H9 (cell line): Measurements from ENCODE around the gene ETV5. TPM values are rescaled to one million over a fixed set of nuclear protein-coding genes. Genes with fewer than 3 reads are reported as not detected.

ENCODE experiments used
- DNase-seq: peaks from one replicate; pipeline ENCODE4 v3.0.0-alpha.2; 2017
- H2AFZ ChIP-seq: one replicate; pipeline ENCODE4 v1.6.1; 2013; ENCODE audit warnings: mild to moderate bottlenecking, low read length, control low read depth, moderate library complexity
- H2AK5ac ChIP-seq: 2 replicates; pipeline ENCODE4 v1.6.1; 2013; ENCODE audit warnings: low read length, control low read depth, mixed read lengths; ENCODE audit not compliant: insufficient read length
- H2BK120ac ChIP-seq: one replicate; pipeline ENCODE4 v1.6.1; 2013; ENCODE audit warnings: low read depth, mild to moderate bottlenecking, low read length, control low read depth, inconsistent platforms; ENCODE audit not compliant: poor library complexity, severe bottlenecking
- H2BK12ac ChIP-seq: 2 replicates; pipeline ENCODE4 v1.6.1; 2013; ENCODE audit warnings: low read length, control low read depth, mixed read lengths, low read depth; ENCODE audit not compliant: insufficient read length
- H2BK15ac ChIP-seq: 2 replicates; pipeline ENCODE4 v1.6.1; 2013; ENCODE audit warnings: low read depth, low read length, control low read depth
- H2BK20ac ChIP-seq: one replicate; pipeline ENCODE4 v1.6.1; 2013; ENCODE audit warnings: low read depth, mild to moderate bottlenecking, low read length, control low read depth, inconsistent platforms; ENCODE audit not compliant: poor library complexity, severe bottlenecking
- H2BK5ac ChIP-seq: 2 replicates; pipeline ENCODE4 v1.6.1; 2013; ENCODE audit warnings: low read length, control low read depth, mixed read lengths; ENCODE audit not compliant: insufficient read length
- H3K14ac ChIP-seq: 2 replicates; pipeline ENCODE4 v1.6.1; 2013; ENCODE audit warnings: low read length, control low read depth; ENCODE audit not compliant: insufficient read depth
- H3K18ac ChIP-seq: 2 replicates; pipeline ENCODE4 v1.6.1; 2013; ENCODE audit warnings: low read depth, mild to moderate bottlenecking, mixed read lengths, low read length, control low read depth; ENCODE audit not compliant: insufficient read length
- H3K23ac ChIP-seq: 2 replicates; pipeline ENCODE4 v1.6.1; 2013; ENCODE audit warnings: low read length, control low read depth, mixed read lengths, low read depth; ENCODE audit not compliant: insufficient read length
- H3K23me2 ChIP-seq: 2 replicates; pipeline ENCODE4 v1.6.1; 2013; ENCODE audit warnings: low read depth, mild to moderate bottlenecking, mixed read lengths, low read length, control low read depth; ENCODE audit not compliant: insufficient read length, poor library complexity, severe bottlenecking
- H3K27ac ChIP-seq: 2 replicates; pipeline ENCODE4 v1.5.1; 2013; ENCODE audit warnings: low read length, control low read depth, mixed read lengths, low read depth; ENCODE audit not compliant: insufficient read length
- H3K27me3 ChIP-seq: 2 replicates; pipeline ENCODE4 v1.6.1; 2013; ENCODE audit warnings: low read length, control low read depth, inconsistent platforms; ENCODE audit not compliant: insufficient read depth
- H3K4ac ChIP-seq: 2 replicates; pipeline ENCODE4 v1.6.1; 2013; ENCODE audit warnings: low read depth, mild to moderate bottlenecking, control low read depth, inconsistent platforms, low read length, moderate library complexity
- H3K4me1 ChIP-seq: 2 replicates; pipeline ENCODE4 v1.6.1; 2013; ENCODE audit warnings: low read length, control low read depth, inconsistent platforms; ENCODE audit not compliant: insufficient read depth
- H3K4me2 ChIP-seq: 2 replicates; pipeline ENCODE4 v1.6.1; 2013; ENCODE audit warnings: low read length, control low read depth, mixed read lengths; ENCODE audit not compliant: insufficient read length, insufficient read depth
- H3K56ac ChIP-seq: 2 replicates; pipeline ENCODE4 v1.6.1; 2013; ENCODE audit warnings: low read depth, mild to moderate bottlenecking, mixed read lengths, low read length, control low read depth; ENCODE audit not compliant: insufficient read length
- H3K79me1 ChIP-seq: 2 replicates; pipeline ENCODE4 v1.6.1; 2013; ENCODE audit warnings: low read depth, mild to moderate bottlenecking, moderate library complexity, low read length, control low read depth, inconsistent platforms; ENCODE audit not compliant: insufficient read depth, poor library complexity, severe bottlenecking
- H3K79me2 ChIP-seq: 2 replicates; pipeline ENCODE4 v1.6.1; 2013; ENCODE audit warnings: low read length, control low read depth, inconsistent platforms; ENCODE audit not compliant: insufficient read depth
- H3K9ac ChIP-seq: 2 replicates; pipeline ENCODE4 v1.6.1; 2013; ENCODE audit warnings: low read length, control low read depth, mixed read lengths; ENCODE audit not compliant: insufficient read length; ENCODE audit errors: extremely low read depth
- H3K9me3 ChIP-seq: one replicate; pipeline ENCODE4 v1.6.1; 2013; ENCODE audit warnings: low read depth, low read length, inconsistent platforms; ENCODE audit not compliant: control insufficient read depth
- H3T11ph ChIP-seq: one replicate; pipeline ENCODE4 v1.6.1; 2013; ENCODE audit warnings: mild to moderate bottlenecking, low read length, control low read depth, inconsistent platforms
- H4K20me1 ChIP-seq: one replicate; pipeline ENCODE4 v1.6.1; 2013; ENCODE audit not compliant: control insufficient read depth, insufficient read length, insufficient read depth
- H4K5ac ChIP-seq: 2 replicates; pipeline ENCODE4 v1.6.1; 2013; ENCODE audit warnings: low read depth, mild to moderate bottlenecking, mixed read lengths, low read length, control low read depth; ENCODE audit not compliant: insufficient read length
- H4K8ac ChIP-seq: replicated peaks from 2 replicates; pipeline ENCODE4 v1.6.1; 2013; ENCODE audit warnings: low read length, control low read depth, mixed read lengths, low read depth; ENCODE audit not compliant: insufficient read length
- H4K91ac ChIP-seq: 2 replicates; pipeline ENCODE4 v1.6.1; 2013; ENCODE audit warnings: low read depth, mild to moderate bottlenecking, moderate library complexity, mixed read lengths, low read length, control low read depth; ENCODE audit not compliant: insufficient read length
- H3K27ac Mint-ChIP-seq, 3 experiments: 2 replicates in 2 of 3; 3 replicates in 1 of 3; pipeline ENCODE4 v1.8.0; 2020 to 2021; ENCODE audit warnings: mixed read lengths in 3 of 3, mild to moderate bottlenecking in 1 of 3, moderate library complexity in 1 of 3
- H3K27me3 Mint-ChIP-seq: 2 replicates; pipeline ENCODE4 v1.8.0; 2021; ENCODE audit warnings: low read depth, mild to moderate bottlenecking, moderate library complexity, mixed read lengths
- H3K36me3 Mint-ChIP-seq, 3 experiments: 2 replicates in 2 of 3; 3 replicates in 1 of 3; pipeline ENCODE4 v1.8.0; 2020 to 2021; ENCODE audit warnings: low read depth in 3 of 3, mixed read lengths in 3 of 3; ENCODE audit not compliant: insufficient read depth in 1 of 3
- H3K4me1 Mint-ChIP-seq, 2 experiments: 2 replicates each; pipeline ENCODE4 v1.8.0; 2020; ENCODE audit warnings: mixed read lengths in 2 of 2
- H3K4me3 Mint-ChIP-seq, 2 experiments: 2 replicates in 1 of 2; 3 replicates in 1 of 2; pipeline ENCODE4 v1.8.0; 2020 to 2021; ENCODE audit warnings: mild to moderate bottlenecking in 2 of 2, mixed read lengths in 2 of 2, moderate library complexity in 1 of 2
- H3K9me3 Mint-ChIP-seq, 2 experiments: 2 replicates in 1 of 2; 3 replicates in 1 of 2; pipeline ENCODE4 v1.8.0; 2020; ENCODE audit warnings: mild to moderate bottlenecking in 2 of 2, mixed read lengths in 2 of 2, moderate library complexity in 1 of 2
- WGBS: extraction: QIAGEN DNeasy Blood & Tissue Kit; methylation state at CpG from one replicate; pipeline ENCODE4 v1.1.7; 2013; ENCODE audit warnings: missing lambda C conversion rate, low lambda C conversion rate, mixed read lengths; ENCODE audit not compliant: insufficient read length; ENCODE audit errors: extremely low coverage; 5-methylcytosine and 5-hydroxymethylcytosine counted together
- total RNA-seq: library from RNA; stranded (reverse); gene quantifications from 2 replicates; pipeline ENCODE4 v1.2.1, GENCODE V29; 2021
- TF ChIP-seq, protein P1 (sequence below): fragments of 200-600 bp; sonication (generic); conservative IDR thresholded peaks from 3 replicates; pipeline ENCODE4 v1.8.0; 2021; ENCODE audit warnings: antibody characterized with exemption, mild to moderate bottlenecking

Gene ETV5
- total RNA-seq, 1 experiment from 2014 or later = 7.7 TPM

DNA sequence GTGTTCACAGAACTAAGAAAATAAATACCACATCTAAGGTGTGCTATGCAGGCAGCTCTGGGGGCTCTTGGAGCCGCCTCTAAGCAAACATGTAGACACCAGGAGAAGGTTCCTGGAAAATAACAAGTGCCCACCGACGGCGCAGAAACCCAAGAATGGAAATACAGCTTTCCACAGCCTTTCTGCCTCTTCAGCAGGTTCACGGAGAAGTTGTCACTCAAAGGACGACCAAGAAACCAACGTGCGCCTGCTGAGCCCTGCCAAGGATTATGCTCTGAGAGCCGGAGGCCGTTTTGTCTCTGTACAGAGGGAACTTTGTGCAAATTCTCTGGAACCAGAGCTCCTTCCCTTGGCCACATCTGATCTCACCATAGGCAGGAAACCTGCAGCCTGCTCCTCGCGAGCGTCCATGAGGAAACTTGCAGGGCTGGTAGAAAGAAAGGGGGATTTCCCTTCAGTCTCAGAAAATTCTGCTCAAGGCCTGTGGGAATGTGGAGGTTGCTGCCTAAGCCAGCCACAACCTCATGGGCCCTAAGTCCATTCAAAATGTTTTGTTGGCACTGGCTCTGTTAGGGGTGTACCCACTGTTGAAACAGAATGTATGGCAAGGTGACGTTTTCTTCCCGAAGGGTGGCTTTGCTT lies 40.6 kb upstream of the ETV5 start:
- Histone ChIP-seq H3K27me3 (no peaks in the 10 kb centered on the region), H4K5ac (no peak overlapping the region), H3K18ac (no peak overlapping the region), H3K23ac (no peak overlapping the region), H2BK120ac (no peak overlapping the region), H2AK5ac (no peak overlapping the region), H2BK5ac (no peak overlapping the region), H3K9me3 (no peaks in the 10 kb centered on the region), H2AFZ (no peak overlapping the region), H3T11ph (no peak overlapping the region), H4K91ac (no peak overlapping the region), H3K79me1 (no peaks in the 10 kb centered on the region), H4K8ac (no peak overlapping the region), H3K23me2 (no peaks in the 10 kb centered on the region), H3K14ac (no peak overlapping the region), H3K4me1 (no peaks in the 10 kb centered on the region; the same call in 1 of the 2 replicates), H3K4me2 (no peak overlapping the region), H4K20me1 (no peaks in the 10 kb centered on the region), H3K9ac (no peak overlapping the region), H2BK20ac (no peak overlapping the region), H2BK15ac (no peak overlapping the region), H3K4ac (no peak overlapping the region), H3K79me2 (no peaks in the 10 kb centered on the region), H3K27ac (no peak overlapping the region), H3K56ac (no peak overlapping the region), H2BK12ac (no peak overlapping the region)
- no peak overlapping the region for H3K27ac Mint-ChIP-seq
- WGBS = no CpG with 5 or more reads among the region's 15 CpGs
- peaks cover 0 to 1% (median 0%) of the 10 kb centered on the region in 3 experiments; a peak in 2 of 7 replicates for H3K36me3 Mint-ChIP-seq
- DNase-seq = no peak
- no peaks in the 10 kb centered on the region for H3K4me1 Mint-ChIP-seq
- H3K27me3 Mint-ChIP-seq = peaks cover 72% of the 10 kb centered on the region
- no peaks in the 10 kb centered on the region for H3K9me3 Mint-ChIP-seq
- H3K4me3 Mint-ChIP-seq = no peak overlapping the region
- TF ChIP-seq, protein P1, sequence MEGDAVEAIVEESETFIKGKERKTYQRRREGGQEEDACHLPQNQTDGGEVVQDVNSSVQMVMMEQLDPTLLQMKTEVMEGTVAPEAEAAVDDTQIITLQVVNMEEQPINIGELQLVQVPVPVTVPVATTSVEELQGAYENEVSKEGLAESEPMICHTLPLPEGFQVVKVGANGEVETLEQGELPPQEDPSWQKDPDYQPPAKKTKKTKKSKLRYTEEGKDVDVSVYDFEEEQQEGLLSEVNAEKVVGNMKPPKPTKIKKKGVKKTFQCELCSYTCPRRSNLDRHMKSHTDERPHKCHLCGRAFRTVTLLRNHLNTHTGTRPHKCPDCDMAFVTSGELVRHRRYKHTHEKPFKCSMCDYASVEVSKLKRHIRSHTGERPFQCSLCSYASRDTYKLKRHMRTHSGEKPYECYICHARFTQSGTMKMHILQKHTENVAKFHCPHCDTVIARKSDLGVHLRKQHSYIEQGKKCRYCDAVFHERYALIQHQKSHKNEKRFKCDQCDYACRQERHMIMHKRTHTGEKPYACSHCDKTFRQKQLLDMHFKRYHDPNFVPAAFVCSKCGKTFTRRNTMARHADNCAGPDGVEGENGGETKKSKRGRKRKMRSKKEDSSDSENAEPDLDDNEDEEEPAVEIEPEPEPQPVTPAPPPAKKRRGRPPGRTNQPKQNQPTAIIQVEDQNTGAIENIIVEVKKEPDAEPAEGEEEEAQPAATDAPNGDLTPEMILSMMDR = no peak
